HCT116 (cell line): ENCODE data around the gene ACACA. TPM values are rescaled to one million over a fixed set of nuclear protein-coding genes. Genes with fewer than 3 reads are reported as not detected.
A peak's percentile ranks its signal among the peaks of the same experiment; 100 is the strongest.

ENCODE experiments used
- ATAC-seq: fragments of 200-7000 bp; cut with Tn5 transposase; 2 replicates; pipeline ENCODE4 v1.9.1; 2020; ENCODE audit warnings: mild to moderate bottlenecking, moderate library complexity
- BruUV-seq: library from RNA; stranded (reverse); fragments of 400-500 nt; replicated peaks from 2 replicates; lab custom pipeline; 2021; lab: Mats Ljungman, UMichigan
- CTCF ChIA-PET: fragments of 300-600 bp; sonication (Branson Sonifier 250); formaldehyde crosslinking; loops from one replicate; lab custom pipeline; 2021; ENCODE audit warnings: antibody characterized with exemption; lab: Charles Lee
- POLR2A ChIA-PET: fragments of 300-600, 350-600 bp; sonication (Branson Sonifier 250); formaldehyde crosslinking; loops from one replicate; lab custom pipeline; 2021; ENCODE audit warnings: antibody characterized with exemption; lab: Charles Lee
- RAD21 ChIA-PET, 2 experiments: fragments of 300-600 bp; sonication (Branson Sonifier 250); formaldehyde crosslinking; loops; one replicate each; lab custom pipeline; 2023; ENCODE audit warnings: low total read pairs in 2 of 2; ENCODE audit not compliant: uncharacterized antibody in 2 of 2, unreplicated experiment in 2 of 2, low non-redundant PET in 1 of 2; lab: Charles Lee
- DNase-seq: peaks from one replicate; pipeline ENCODE4 v3.0.0-alpha.2; 2010; ENCODE audit warnings: low read depth, low spot score
- H2AFZ ChIP-seq: fragments of 200-600 bp; shearing (Covaris generic), sonication (generic); 2 replicates; pipeline ENCODE4 v1.6.1; 2017; ENCODE audit warnings: low read depth, mixed run types, mixed read lengths, antibody characterized with exemption, low read length; ENCODE audit not compliant: poor library complexity, severe bottlenecking
- H3K27ac ChIP-seq: 2 replicates; pipeline ENCODE4 v1.5.1; 2012; ENCODE audit warnings: low read depth, low read length
- H3K27me3 ChIP-seq: fragments of 200-600 bp; sonication (generic); 2 replicates; pipeline ENCODE4 v1.6.1; 2016; ENCODE audit warnings: mixed run types, low read length, mixed read lengths; ENCODE audit not compliant: insufficient read depth
- H3K36me3 ChIP-seq, 2 experiments: fragments of 200-500 bp in 1 of 2; fragments of 200-600 bp in 1 of 2; sonication (Bioruptor generic) in 1 of 2; sonication (generic) in 1 of 2; 2 replicates each; pipeline versions ENCODE4 v1.5.1 to v1.6.1; 2014 to 2016; ENCODE audit warnings: low read length in 2 of 2, inconsistent platforms in 1 of 2, mixed read lengths in 1 of 2, mixed run types in 1 of 2; ENCODE audit not compliant: insufficient read depth in 2 of 2, control insufficient read depth in 1 of 2
- H3K4me1 ChIP-seq, 2 experiments: fragments of 200-600 bp in 1 of 2; sonication (generic) in 1 of 2; 2 replicates each; pipeline versions ENCODE4 v1.5.1 to v1.6.1; 2012 to 2017; ENCODE audit warnings: low read length in 2 of 2, inconsistent platforms in 1 of 2, mild to moderate bottlenecking in 1 of 2, mixed read lengths in 1 of 2, mixed run types in 1 of 2, moderate library complexity in 1 of 2; ENCODE audit not compliant: insufficient read depth in 2 of 2, control insufficient read depth in 1 of 2
- H3K4me2 ChIP-seq: fragments of 200-600 bp; sonication (generic); 2 replicates; pipeline ENCODE4 v1.6.1; 2017; ENCODE audit warnings: mixed run types, low read length, mixed read lengths
- H3K4me3 ChIP-seq, 2 experiments: fragments of 200-600 bp in 1 of 2; sonication (generic) in 1 of 2; replicated peaks in 1 of 2; 2 replicates each; pipeline ENCODE4 v1.5.1; 2011 to 2016; ENCODE audit warnings: low read length in 2 of 2, control low read depth in 1 of 2, low read depth in 1 of 2, mild to moderate bottlenecking in 1 of 2, mixed read lengths in 1 of 2, mixed run types in 1 of 2
- H3K79me2 ChIP-seq: fragments of 200-600 bp; sonication (generic); 2 replicates; pipeline ENCODE4 v1.6.1; 2017; ENCODE audit warnings: mild to moderate bottlenecking, mixed run types, low read length, moderate library complexity, mixed read lengths; ENCODE audit not compliant: insufficient read depth
- H3K9ac ChIP-seq: fragments of 200-600 bp; sonication (generic); 2 replicates; pipeline ENCODE4 v1.6.1; 2016; ENCODE audit warnings: low read length, mixed read lengths
- H3K9me2 ChIP-seq: fragments of 200-600 bp; sonication (generic), shearing (Covaris generic); 2 replicates; pipeline ENCODE4 v1.6.1; 2017; ENCODE audit warnings: mixed run types, mild to moderate bottlenecking, moderate library complexity; ENCODE audit not compliant: insufficient read depth
- H3K9me3 ChIP-seq, 2 experiments: fragments of 200-500 bp in 1 of 2; fragments of 200-600 bp in 1 of 2; sonication (Bioruptor generic) in 1 of 2; sonication (generic) in 1 of 2; 2 replicates each; pipeline ENCODE4 v1.6.1; 2014 to 2017; ENCODE audit warnings: low read length in 2 of 2, mixed read lengths in 2 of 2, inconsistent platforms in 1 of 2, low read depth in 1 of 2, mild to moderate bottlenecking in 1 of 2, mixed run types in 1 of 2, moderate library complexity in 1 of 2; ENCODE audit not compliant: control insufficient read depth in 1 of 2, insufficient read depth in 1 of 2
- H4K20me1 ChIP-seq: fragments of 200-600 bp; sonication (generic), shearing (Covaris generic); 2 replicates; pipeline ENCODE4 v1.6.1; 2017; ENCODE audit warnings: mixed run types, mild to moderate bottlenecking, moderate library complexity; ENCODE audit not compliant: insufficient read depth
- CBX3 ChIP-seq: IDR thresholded peaks from 2 replicates; pipeline ENCODE4 v1.6.1; 2012; ENCODE audit warnings: low read depth
- CEBPB ChIP-seq: IDR thresholded peaks from 2 replicates; pipeline ENCODE4 v1.6.1; 2012; ENCODE audit warnings: low read depth
- ELF1 ChIP-seq: IDR thresholded peaks from 2 replicates; pipeline ENCODE4 v1.6.1; 2012; ENCODE audit warnings: low read depth, borderline replicate concordance
- EZH2 ChIP-seq: fragments of 200-600 bp; sonication (generic); IDR thresholded peaks from 2 replicates; pipeline ENCODE4 v1.6.1; 2017; ENCODE audit warnings: antibody characterized with exemption, mixed run types
- EZH2phosphoT487 ChIP-seq: fragments of 200-600 bp; IDR thresholded peaks from 2 replicates; pipeline ENCODE4 v1.6.1; 2018; ENCODE audit warnings: antibody characterized with exemption, borderline replicate concordance
- FOSL1 ChIP-seq: IDR thresholded peaks from 2 replicates; pipeline ENCODE4 v1.6.1; 2012; ENCODE audit warnings: low read depth
- JUND ChIP-seq: IDR thresholded peaks from 2 replicates; pipeline ENCODE4 v1.6.1; 2012
- MAX ChIP-seq: IDR thresholded peaks from 2 replicates; pipeline ENCODE4 v1.6.1; 2012
- POLR2A ChIP-seq: IDR thresholded peaks from 2 replicates; pipeline ENCODE4 v1.7.0; 2011; ENCODE audit warnings: borderline replicate concordance; ENCODE audit not compliant: insufficient read depth, insufficient read length; ENCODE audit errors: extremely low read depth
- SIN3A ChIP-seq: IDR thresholded peaks from 2 replicates; pipeline ENCODE4 v1.6.1; 2012; ENCODE audit warnings: low read depth
- TCF7L2 ChIP-seq: IDR thresholded peaks from 2 replicates; pipeline ENCODE4 v1.7.0; 2011; ENCODE audit warnings: borderline replicate concordance, inconsistent platforms; ENCODE audit not compliant: insufficient read depth, insufficient read length; ENCODE audit errors: extremely low read depth
- YY1 ChIP-seq: IDR thresholded peaks from 2 replicates; pipeline ENCODE4 v1.6.1; 2011; ENCODE audit warnings: low read length, low read depth, moderate library complexity, mild to moderate bottlenecking; ENCODE audit not compliant: insufficient replicate concordance; ENCODE audit errors: extremely low read depth
- ZBTB33 ChIP-seq: IDR thresholded peaks from 2 replicates; pipeline ENCODE4 v1.6.1; 2011; ENCODE audit warnings: mild to moderate bottlenecking, low read length, moderate library complexity; ENCODE audit not compliant: insufficient replicate concordance; ENCODE audit errors: extremely low read depth
- ZFX ChIP-seq: fragments of 450-650 bp; IDR thresholded peaks from 2 replicates; pipeline ENCODE4 v1.6.1; 2017
- ZNF274 ChIP-seq: fragments of 200-500 bp; sonication (Bioruptor generic); IDR thresholded peaks from 2 replicates; pipeline ENCODE4 v1.6.1; 2014; ENCODE audit warnings: mild to moderate bottlenecking, low read depth, low read length, inconsistent platforms
- intact Hi-C: fragments of 100-400 bp; cut with micrococcal nuclease; formaldehyde crosslinking; loops from 2 replicates; pipeline ENCODE4 v1.10.0; 2022
- total RNA-seq: library from RNA; stranded (reverse); gene quantifications from one replicate; pipeline ENCODE4 v1.2.1, GENCODE V29; 2021; ENCODE audit not compliant: unreplicated experiment

The ACACA gene
- total RNA-seq, 1 experiment from 2014 or later: 161 TPM

DNA sequence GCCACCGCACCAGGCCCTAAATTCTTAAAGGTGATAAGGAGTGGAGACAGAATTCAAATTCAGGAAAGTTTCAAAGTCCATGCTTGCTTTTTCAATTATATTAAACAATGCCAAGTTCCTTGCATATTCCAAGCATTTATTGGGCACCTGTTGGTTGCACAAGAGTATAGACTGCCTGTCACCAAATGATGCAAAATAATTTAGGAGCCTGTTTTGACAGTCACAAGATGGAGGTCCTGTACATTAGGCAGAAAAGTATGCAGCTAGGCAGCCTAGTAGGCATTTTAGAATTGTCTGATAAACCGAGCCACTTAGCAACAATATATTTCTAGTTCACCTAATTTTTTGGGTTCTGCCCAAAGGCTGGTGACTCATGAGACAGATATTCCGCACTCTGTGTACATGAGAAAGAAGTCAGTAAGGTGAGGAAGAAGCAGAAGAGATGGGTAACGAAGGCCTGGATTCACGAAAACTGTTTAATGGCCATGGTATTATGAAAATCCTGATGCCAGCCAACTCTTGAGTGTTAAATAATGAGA, 7.3 kb downstream of the ACACA start:
- TF ChIP-seq FOSL1 (peak; percentile 23; the same call in 1 of the 2 replicates), MAX (no peak), JUND (peak; percentile 36; the same call in 1 of the 2 replicates), POLR2A (no peak)
- ATAC-seq (0 out of 2 replicates have a peak, but pooled peaks have one; percentile 35), DNase-seq (no peak)
- intact Hi-C loops: loop anchor here (5.0 kb wide), 2 partner anchors 42 to 772 kb away; no protein-coding TSS in a partner anchor
- H3K4me1 ChIP-seq: peaks cover 6 to 18% of the 10 kb centered on the region in 2 experiments
- no peaks in the 10 kb centered on the region for H3K79me2 ChIP-seq
- no peak overlapping the region for H3K27ac ChIP-seq
- BruUV-seq: no TSS peak
- H3K27me3 ChIP-seq: no peaks in the 10 kb centered on the region
- peak overlapping the region; percentile 13; the same call in 1 of the 2 replicates for H3K4me2 ChIP-seq
- no peak overlapping the region for H3K4me3 ChIP-seq
- ChIA-PET RAD21 (no interaction called here), POLR2A (no interaction called here), CTCF (interaction anchor here (2.6 kb wide), 1 partner anchor 26 kb away, joined by 19 read pairs; no protein-coding TSS in a partner anchor)
- H2AFZ ChIP-seq: no peak overlapping the region
- no peaks in the 10 kb centered on the region for H3K36me3 ChIP-seq
- H3K9me3 ChIP-seq: no peaks in the 10 kb centered on the region
- H3K9me2 ChIP-seq: no peaks in the 10 kb centered on the region
- H4K20me1 ChIP-seq: no peaks in the 10 kb centered on the region
- no peak overlapping the region for H3K9ac ChIP-seq

- POLR2A ChIA-PET: no interaction called here
- ATAC-seq (no peak), DNase-seq (no peak)
- H3K9me3 ChIP-seq: no peaks in the 10 kb centered on the region
- CTCF ChIA-PET: no interaction called here
- H3K4me3 ChIP-seq: no peak overlapping the region
- no TSS peak for BruUV-seq
- H3K4me1 ChIP-seq: peaks cover 0 to 12% of the 10 kb centered on the region in 2 experiments; a peak in 2 of 4 replicates
- H2AFZ ChIP-seq: no peak overlapping the region
- H3K27me3 ChIP-seq: no peaks in the 10 kb centered on the region
- no peak overlapping the region for H3K9ac ChIP-seq
- no peak overlapping the region for H3K4me2 ChIP-seq
- no peaks in the 10 kb centered on the region for H3K36me3 ChIP-seq
- no peaks in the 10 kb centered on the region for H3K79me2 ChIP-seq
- RAD21 ChIA-PET: no interaction called here
- no peak overlapping the region for H3K27ac ChIP-seq
- H3K9me2 ChIP-seq: no peaks in the 10 kb centered on the region
- no peaks in the 10 kb centered on the region for H4K20me1 ChIP-seq
- intact Hi-C loops: no loop called here
- TF ChIP-seq EZH2 (no peak), ZNF274 (no peak), EZH2phosphoT487 (no peak), ZFX (no peak), ZBTB33 (no peak), SIN3A (no peak), ELF1 (no peak), TCF7L2 (no peak), CBX3 (no peak), FOSL1 (no peak), POLR2A (no peak), CEBPB (no peak), YY1 (no peak), JUND (no peak)
These were observed 13.3 kb downstream of the ACACA start for GRCh38 chr17:37393352-37393751.
